GM23248 (cell line): ENCODE results near the gene GP1BA. TPM values are rescaled to one million over a fixed set of nuclear protein-coding genes. Genes with fewer than 3 reads are reported as not detected.

Experiments used
- DNase-seq: peaks from one replicate; pipeline ENCODE4 v3.0.0-alpha.2; 2015
- H2AFZ ChIP-seq: fragments of 200-600 bp; sonication (generic); 2 replicates; pipeline ENCODE4 v1.6.1; 2016; ENCODE audit warnings: antibody characterized with exemption
- H3F3A ChIP-seq: fragments of 200-600 bp; sonication (generic); 2 replicates; pipeline ENCODE4 v1.6.1; 2016; ENCODE audit warnings: mild to moderate bottlenecking, antibody characterized with exemption, mixed run types; ENCODE audit not compliant: insufficient read depth
- H3K27ac ChIP-seq: fragments of 200-600 bp; sonication (generic); 2 replicates; pipeline ENCODE4 v1.5.1; 2016; ENCODE audit warnings: mild to moderate bottlenecking
- H3K27me3 ChIP-seq: fragments of 200-600 bp; sonication (generic); replicated peaks from 2 replicates; pipeline ENCODE4 v1.6.1; 2016; ENCODE audit warnings: mild to moderate bottlenecking; ENCODE audit not compliant: insufficient read depth
- H3K36me3 ChIP-seq: fragments of 200-600 bp; sonication (generic); 2 replicates; pipeline ENCODE4 v1.6.1; 2016; ENCODE audit warnings: low read depth, mild to moderate bottlenecking
- H3K4me1 ChIP-seq: fragments of 200-600 bp; sonication (generic); 2 replicates; pipeline ENCODE4 v1.6.1; 2016; ENCODE audit warnings: mild to moderate bottlenecking; ENCODE audit not compliant: insufficient read depth
- H3K4me2 ChIP-seq: fragments of 200-600 bp; sonication (generic); one replicate; pipeline ENCODE4 v1.6.1; 2016; ENCODE audit warnings: mild to moderate bottlenecking; ENCODE audit not compliant: unreplicated experiment
- H3K4me3 ChIP-seq: fragments of 200-600 bp; sonication (generic); 2 replicates; pipeline ENCODE4 v1.5.1; 2016; ENCODE audit warnings: mild to moderate bottlenecking
- H3K79me2 ChIP-seq: fragments of 200-600 bp; sonication (generic); 2 replicates; pipeline ENCODE4 v1.6.1; 2016; ENCODE audit warnings: mild to moderate bottlenecking; ENCODE audit not compliant: insufficient read depth
- H3K9ac ChIP-seq: fragments of 200-600 bp; sonication (generic); 2 replicates; pipeline ENCODE4 v1.6.1; 2016; ENCODE audit warnings: mild to moderate bottlenecking
- H3K9me2 ChIP-seq: fragments of 200-600 bp; sonication (generic); 2 replicates; pipeline ENCODE4 v1.6.1; 2016; ENCODE audit warnings: mixed run types, mild to moderate bottlenecking, moderate library complexity; ENCODE audit not compliant: insufficient read depth
- H3K9me3 ChIP-seq: fragments of 200-600 bp; sonication (generic); one replicate; pipeline ENCODE4 v1.6.1; 2017; ENCODE audit warnings: low read depth
- H4K20me1 ChIP-seq: fragments of 200-600 bp; sonication (generic); 2 replicates; pipeline ENCODE4 v1.6.0; 2016; ENCODE audit not compliant: insufficient read depth
- EZH2 ChIP-seq: fragments of 200-600 bp; sonication (generic); IDR thresholded peaks from 2 replicates; pipeline ENCODE4 v1.6.1; 2018; ENCODE audit warnings: antibody characterized with exemption, mild to moderate bottlenecking; ENCODE audit not compliant: insufficient read depth, poor library complexity, severe bottlenecking
- EZH2phosphoT487 ChIP-seq: fragments of 200-600 bp; sonication (generic); IDR thresholded peaks from 2 replicates; pipeline ENCODE4 v1.6.1; 2018; ENCODE audit warnings: antibody characterized with exemption, moderate library complexity, mild to moderate bottlenecking, low read depth; ENCODE audit not compliant: insufficient read depth
- WGBS, 2 experiments: methylation state at CpG; one replicate each; pipeline ENCODE4 v1.1.6; 2015 to 2017; ENCODE audit warnings: low lambda C conversion rate in 2 of 2, low coverage in 1 of 2; ENCODE audit errors: missing lambda C conversion rate in 2 of 2; 5-methylcytosine and 5-hydroxymethylcytosine counted together
- in situ Hi-C: fragments of 300-500 bp; cut with MboI; formaldehyde crosslinking; loops from 2 replicates; pipeline ENCODE4 v1.15.0; 2020
- polyA plus RNA-seq: library from polyadenylated mRNA; unstranded; fragments of >200 nt; fragmentation: Nextera tagmentation; extraction: Ambion mirVana; gene quantifications from 2 replicates; pipeline ENCODE4 v1.2.1, GENCODE V29; 2016
- total RNA-seq: library from RNA; depleted of rRNA; stranded (reverse); fragments of >200 nt; shearing (Covaris generic); gene quantifications from 2 replicates; pipeline ENCODE4 v1.2.3, GENCODE V29; 2014

Gene GP1BA
- total and polyA plus RNA-seq, 2 experiments from 2014 or later = 0.18 TPM; not detected in 1

DNA sequence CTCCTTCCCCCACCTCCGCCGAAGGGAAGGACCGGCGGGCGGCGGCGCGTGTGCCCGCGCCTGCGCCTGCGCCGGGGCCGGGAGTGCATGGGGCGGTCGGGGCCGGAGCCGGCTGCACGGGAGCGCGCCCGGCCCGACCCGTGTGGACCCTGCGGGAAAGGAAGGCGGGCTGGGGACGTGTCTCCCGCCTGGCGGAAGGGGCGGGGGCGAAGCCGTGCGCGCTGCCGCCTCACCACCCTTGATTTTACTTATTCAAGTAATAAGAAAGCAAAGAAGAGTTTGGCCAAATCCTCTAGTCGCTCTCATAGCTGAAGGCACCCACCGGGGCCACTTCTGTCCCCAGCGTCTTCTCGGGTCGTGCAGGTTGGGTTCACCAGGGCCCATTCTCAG lies 16.8 kb downstream of the GP1BA start:
- peaks cover 11% of the 10 kb centered on the region for H3K36me3 ChIP-seq
- H3K27me3 ChIP-seq = no peaks in the 10 kb centered on the region
- H2AFZ ChIP-seq = peak overlapping the region; percentile 69
- H3K27ac ChIP-seq = peak overlapping the region; percentile 91
- H3K4me1 ChIP-seq = peaks cover 25% of the 10 kb centered on the region
- H3K4me3 ChIP-seq = peak overlapping the region; percentile 93
- peak overlapping the region; percentile 97 for H3K4me2 ChIP-seq
- H3K9me3 ChIP-seq = no peaks in the 10 kb centered on the region
- H4K20me1 ChIP-seq = peaks cover 6% of the 10 kb centered on the region; the same call in 1 of the 2 replicates
- peaks cover 44% of the 10 kb centered on the region for H3K79me2 ChIP-seq
- peak overlapping the region; percentile 83 for H3K9ac ChIP-seq
- WGBS, 2 experiments = 1 to 3% methylated on average over 24 to 27 of the region's 40 CpGs
- peaks cover 39% of the 10 kb centered on the region for H3F3A ChIP-seq
- TF ChIP-seq EZH2 (no peak), EZH2phosphoT487 (no peak)
- DNase-seq = peak; percentile 95
- H3K9me2 ChIP-seq = no peaks in the 10 kb centered on the region
- in situ Hi-C loops = no loop called here

DNA sequence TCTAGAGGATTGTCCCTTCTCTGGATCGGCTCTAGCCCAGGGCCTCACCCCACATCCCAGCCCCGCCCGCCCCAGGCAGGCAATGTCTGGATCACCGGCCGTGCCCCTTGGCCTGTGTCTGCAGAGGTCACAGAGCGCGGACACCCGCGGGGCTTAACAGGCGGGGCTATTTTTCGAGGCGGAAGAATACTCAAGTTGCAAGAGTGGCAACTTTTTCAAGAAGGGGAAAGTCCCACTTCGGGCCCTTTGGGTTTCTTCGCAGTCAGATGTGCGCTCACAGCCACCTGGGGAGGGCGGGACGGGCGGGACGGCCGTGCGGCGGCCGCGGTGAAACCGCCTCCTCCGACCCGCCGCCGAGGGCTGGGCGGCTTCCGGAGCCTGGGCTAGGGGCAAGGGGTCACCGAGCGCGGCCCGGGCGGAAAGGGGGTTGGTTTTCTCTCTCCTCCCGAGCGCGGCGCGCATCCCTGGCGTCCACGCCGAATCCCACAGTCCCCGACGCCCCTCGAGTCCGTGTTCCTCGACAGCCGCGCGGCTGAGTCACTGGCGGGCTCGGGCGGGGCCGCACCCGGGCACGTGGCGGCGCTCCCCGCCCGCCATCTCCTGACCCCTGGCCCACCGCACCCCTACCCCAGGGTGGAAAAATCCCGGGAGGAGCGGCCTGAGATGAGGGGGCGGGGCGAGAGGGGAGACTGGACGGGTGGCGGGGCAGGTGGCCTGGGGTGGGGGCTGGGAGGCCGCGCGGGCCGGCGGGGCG lies 17.4 kb downstream of the GP1BA start:
- in situ Hi-C loops = no loop called here
- 1% methylated on average over 37 to 49 of the region's 75 CpGs for WGBS, 2 experiments
- H3K36me3 ChIP-seq = peaks cover 11% of the 10 kb centered on the region

DNA sequence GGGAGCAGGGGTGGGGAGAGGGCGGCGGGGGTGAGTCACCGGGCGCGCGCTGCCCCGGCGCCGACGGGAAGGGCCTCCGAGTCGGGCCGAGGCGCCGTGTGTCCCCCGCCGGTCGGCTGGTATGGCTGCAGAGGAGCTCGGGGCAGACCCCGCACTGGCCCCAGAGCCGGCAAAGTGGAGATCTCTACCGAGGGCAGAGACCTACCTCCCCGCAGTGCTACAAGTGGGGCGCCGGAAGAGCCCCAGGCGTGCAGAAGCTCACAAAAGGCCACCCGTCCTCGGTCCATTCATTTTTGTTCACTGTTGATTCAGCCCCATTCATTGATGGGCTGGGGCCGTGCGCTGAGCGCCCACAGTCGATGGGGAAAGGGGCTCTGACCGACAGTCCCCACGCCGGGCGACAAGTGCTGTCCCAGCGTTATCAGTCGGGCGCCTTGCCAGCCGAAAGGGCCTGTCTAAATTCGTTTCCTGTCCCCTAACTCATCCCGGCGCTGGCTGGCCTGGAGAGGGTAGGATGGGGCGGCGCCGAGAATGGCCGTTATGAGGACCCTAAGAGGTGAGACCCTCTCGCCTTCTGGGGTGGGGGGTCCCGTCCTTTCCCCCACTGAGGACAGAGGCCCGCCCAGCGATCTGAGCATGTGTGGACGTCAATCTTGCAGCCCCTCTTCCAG lies 18.1 kb downstream of the GP1BA start:
- 26 to 34% methylated on average over 32 to 51 of the region's 52 CpGs for WGBS, 2 experiments
- no peaks in the 10 kb centered on the region for H3K9me2 ChIP-seq
- H3K36me3 ChIP-seq = peaks cover 11% of the 10 kb centered on the region
- H3K4me2 ChIP-seq = peak overlapping the region; percentile 50
- TF ChIP-seq EZH2phosphoT487 = no peak
- TF ChIP-seq EZH2 = no peak
- no peaks in the 10 kb centered on the region; the same call in 1 of the 2 replicates for H4K20me1 ChIP-seq
- peak overlapping the region; percentile 73 for H2AFZ ChIP-seq
- H3K27ac ChIP-seq = peak overlapping the region; percentile 91
- H3K79me2 ChIP-seq = peaks cover 31% of the 10 kb centered on the region
- H3K4me3 ChIP-seq = peak overlapping the region; percentile 93
- no peaks in the 10 kb centered on the region for H3K27me3 ChIP-seq
- peaks cover 19% of the 10 kb centered on the region for H3K4me1 ChIP-seq
- in situ Hi-C loops = no loop called here
- H3F3A ChIP-seq = peaks cover 32% of the 10 kb centered on the region
- peak; percentile 73 for DNase-seq
- H3K9ac ChIP-seq = peak overlapping the region; percentile 83
- no peaks in the 10 kb centered on the region for H3K9me3 ChIP-seq

More for the DNA sequence above, 17.4 kb downstream of the GP1BA start:
- peak overlapping the region; percentile 93 for H3K4me3 ChIP-seq
- peaks cover 38% of the 10 kb centered on the region for H3F3A ChIP-seq
- H3K27me3 ChIP-seq = no peaks in the 10 kb centered on the region
- peak; percentile 80 for DNase-seq
- no peaks in the 10 kb centered on the region for H3K9me2 ChIP-seq
- H4K20me1 ChIP-seq = peaks cover 5% of the 10 kb centered on the region; the same call in 1 of the 2 replicates
- H3K9me3 ChIP-seq = no peaks in the 10 kb centered on the region
- H3K4me1 ChIP-seq = peaks cover 25% of the 10 kb centered on the region
- TF ChIP-seq EZH2 = no peak
- no peak for TF ChIP-seq EZH2phosphoT487
- H3K27ac ChIP-seq = peak overlapping the region; percentile 91
- H3K79me2 ChIP-seq = peaks cover 38% of the 10 kb centered on the region
- H2AFZ ChIP-seq = peak overlapping the region; percentile 65
- H3K9ac ChIP-seq = peak overlapping the region; percentile 83
- H3K4me2 ChIP-seq = peak overlapping the region; percentile 97

DNA sequence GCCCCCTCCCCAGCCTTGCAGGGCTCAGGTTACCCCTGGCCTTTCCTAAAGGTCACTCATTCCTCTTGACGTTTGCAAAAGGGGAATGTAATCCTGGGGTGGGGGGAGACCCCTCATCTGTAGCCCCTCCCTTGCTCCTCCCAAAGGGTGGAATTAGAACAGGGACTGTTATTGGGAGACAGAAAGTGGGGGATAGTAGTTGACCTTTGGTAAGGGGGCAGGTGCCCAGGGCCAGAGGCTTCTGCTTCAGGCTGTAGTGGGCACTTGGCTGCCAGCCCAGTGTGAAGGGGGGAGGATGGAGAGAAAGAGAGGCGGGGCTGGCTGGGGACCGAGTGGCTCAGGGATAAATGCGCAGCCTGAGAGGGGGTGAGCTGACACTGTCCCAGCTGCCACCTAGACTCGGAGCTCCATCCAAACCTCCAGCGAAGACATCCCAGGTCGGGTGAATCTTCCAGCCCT lies 18.7 kb downstream of the GP1BA start, which contains the start of gene ENO3:
Gene ENO3 (plus strand): TSS at position 374 of the 459 bp plus-strand sequence. CDS start 711 bp downstream, outside the sequence.
- peak within 1 kb of the TSS; percentile 83 for H3K9ac ChIP-seq
- peak within 1 kb of the TSS; percentile 73 for H2AFZ ChIP-seq
- H3K9me2 ChIP-seq = no peaks in the 10 kb centered on the region
- no peaks in the 10 kb centered on the region; the same call in 1 of the 2 replicates for H4K20me1 ChIP-seq
- peak within 1 kb of the TSS; percentile 93 for H3K4me3 ChIP-seq
- peaks cover 14% of the 10 kb centered on the region for H3K4me1 ChIP-seq
- WGBS, 2 experiments = 55 to 59% methylated on average over 7 of the region's 7 CpGs
- peak within 1 kb of the TSS; percentile 50 for H3K4me2 ChIP-seq
- TF ChIP-seq EZH2phosphoT487 = no peak
- no peak for TF ChIP-seq EZH2
- H3K27me3 ChIP-seq = no peaks in the 10 kb centered on the region
- DNase-seq = no peak
- H3K27ac ChIP-seq = peak within 1 kb of the TSS; percentile 91
- H3F3A ChIP-seq = peaks cover 27% of the 10 kb centered on the region
- H3K9me3 ChIP-seq = no peaks in the 10 kb centered on the region
- peaks cover 25% of the 10 kb centered on the region for H3K79me2 ChIP-seq
- in situ Hi-C loops = no loop called here
- H3K36me3 ChIP-seq = peaks cover 8% of the 10 kb centered on the region
